Measurements from ENCODE around the gene RIPOR1.

DNA sequence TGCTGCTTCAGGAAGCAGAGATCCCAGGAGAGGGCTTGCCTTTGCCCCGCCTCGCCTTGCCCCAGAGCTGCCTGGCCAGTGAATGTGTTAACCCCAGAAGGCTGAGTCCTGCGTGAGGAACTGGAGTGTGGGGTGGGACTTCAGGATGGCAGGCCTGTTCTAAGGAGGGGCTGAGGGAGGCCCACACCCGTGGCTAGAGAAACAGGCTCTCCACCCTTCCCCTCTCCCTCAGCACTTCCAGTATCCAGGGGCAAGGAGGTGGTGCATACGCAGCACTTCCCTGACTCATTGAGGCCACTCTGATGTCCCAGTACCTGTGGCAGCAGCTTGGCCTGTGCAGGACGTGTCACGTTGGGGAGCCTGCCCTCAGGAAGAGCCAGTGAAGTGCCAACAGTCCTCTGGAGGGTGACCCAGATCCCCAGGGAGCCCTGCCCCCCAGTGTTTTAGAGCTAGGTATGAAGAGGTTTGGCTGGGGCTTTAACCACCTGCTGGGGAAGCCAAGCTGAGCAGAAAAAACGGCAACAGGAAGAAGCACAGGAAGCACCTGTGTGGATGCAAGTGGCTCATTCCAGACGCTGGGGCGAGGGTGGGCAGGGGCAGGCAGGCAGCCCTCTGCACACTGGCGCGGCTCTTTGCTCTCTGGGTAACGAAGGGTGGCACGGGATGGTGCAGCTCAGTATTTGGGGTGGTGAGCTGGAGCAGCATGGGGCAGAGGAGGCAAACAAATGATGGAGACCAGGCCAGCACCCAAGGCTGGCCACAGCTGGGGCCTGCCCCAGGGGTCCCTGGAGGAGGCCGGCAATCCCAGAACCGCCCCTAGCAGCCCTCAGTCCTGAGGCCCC is 19.0 kb downstream of the RIPOR1 start:
- TF ChIP-seq POLR2A (IDR thresholded peaks at IDR 0.05; ENCODE audit: low read length) (no peak), GATA1 (IDR thresholded peaks at IDR 0.05; ENCODE audit: low read depth, low read length) (no peak)
